ENCODE measurements around the gene B3GNT4. TPM values are rescaled to one million over a fixed set of nuclear protein-coding genes. Genes with fewer than 3 reads are reported as not detected.

B3GNT4 gene
- total RNA-seq, 1 donor from 2014 or later, result not detected

GRCh38 chr12:122189626-122190475 lies 13.7 kb upstream of the B3GNT4 start:
- Histone ChIP-seq H3K27me3 (ENCODE audit: low read depth) (peaks cover 19% of the 10 kb centered on the region), H3K36me3 (no peaks in the 10 kb centered on the region), H3K9me3 (replicated peaks) (peaks cover under 1% of the 10 kb centered on the region), H3K4me1 (no peaks in the 10 kb centered on the region), H3K27ac (replicated peaks) (no peak overlapping the region), H3K4me3 (no peak overlapping the region)
- DNase-seq, result no peak
- TF ChIP-seq CTCF (IDR thresholded peaks at IDR 0.05; ENCODE audit: borderline replicate concordance), result no peak
- intact Hi-C loops (cut with micrococcal nuclease), result no loop called here

- Histone ChIP-seq H3K4me3 (no peak overlapping the region), H3K9me3 (replicated peaks) (peaks cover 11% of the 10 kb centered on the region), H3K27ac (replicated peaks) (no peak overlapping the region), H3K36me3 (no peaks in the 10 kb centered on the region), H3K4me1 (no peaks in the 10 kb centered on the region), H3K27me3 (ENCODE audit: low read depth) (peaks cover 19% of the 10 kb centered on the region)
- intact Hi-C loops (cut with micrococcal nuclease), result no loop called here
- peak; percentile 79 for TF ChIP-seq CTCF (IDR thresholded peaks at IDR 0.05; ENCODE audit: borderline replicate concordance)
- peak; percentile 48 for DNase-seq
These were observed 12.5 kb upstream of the B3GNT4 start for GRCh38 chr12:122190842-122191668.

GRCh38 chr12:122192441-122192840 lies 11.1 kb upstream of the B3GNT4 start:
- DNase-seq, result no peak
- Histone ChIP-seq H3K9me3 (replicated peaks) (peaks cover 11% of the 10 kb centered on the region), H3K27me3 (ENCODE audit: low read depth) (peaks cover 19% of the 10 kb centered on the region), H3K27ac (replicated peaks) (no peak overlapping the region), H3K4me3 (no peak overlapping the region), H3K4me1 (no peaks in the 10 kb centered on the region), H3K36me3 (no peaks in the 10 kb centered on the region)
- TF ChIP-seq CTCF (IDR thresholded peaks at IDR 0.05; ENCODE audit: borderline replicate concordance), result no peak
- intact Hi-C loops (cut with micrococcal nuclease), result no loop called here

- intact Hi-C loops (cut with micrococcal nuclease), result no loop called here
- H3K27ac ChIP-seq (replicated peaks), result no peak overlapping the region
- no peak for TF ChIP-seq CTCF (IDR thresholded peaks at IDR 0.05; ENCODE audit: borderline replicate concordance)
- peaks cover 33% of the 10 kb centered on the region for H3K27me3 ChIP-seq (ENCODE audit: low read depth)
- H3K36me3 ChIP-seq, result no peaks in the 10 kb centered on the region
- no peak for DNase-seq
- no peak overlapping the region for H3K4me3 ChIP-seq
- no peaks in the 10 kb centered on the region for H3K4me1 ChIP-seq
- peaks cover 11% of the 10 kb centered on the region for H3K9me3 ChIP-seq (replicated peaks)
These were observed 8.7 kb upstream of the B3GNT4 start for GRCh38 chr12:122194804-122195203.

- Histone ChIP-seq H3K27me3 (ENCODE audit: low read depth) (peaks cover 33% of the 10 kb centered on the region), H3K27ac (replicated peaks) (no peak overlapping the region), H3K9me3 (replicated peaks) (peaks cover 11% of the 10 kb centered on the region), H3K4me1 (no peaks in the 10 kb centered on the region), H3K36me3 (no peaks in the 10 kb centered on the region), H3K4me3 (no peak overlapping the region)
- no peak for TF ChIP-seq CTCF (IDR thresholded peaks at IDR 0.05; ENCODE audit: borderline replicate concordance)
- intact Hi-C loops (cut with micrococcal nuclease), result no loop called here
- no peak for DNase-seq
These were observed 8.1 kb upstream of the B3GNT4 start for GRCh38 chr12:122195405-122195804.
